H9 (cell line): ENCODE results near the gene MEGF8. TPM values are rescaled to one million over a fixed set of nuclear protein-coding genes. Genes with fewer than 3 reads are reported as not detected.

ENCODE experiments used
- DNase-seq: peaks from one replicate; pipeline ENCODE4 v3.0.0-alpha.2; 2017
- H2AFZ ChIP-seq: one replicate; pipeline ENCODE4 v1.6.1; 2013; ENCODE audit warnings: mild to moderate bottlenecking, low read length, control low read depth, moderate library complexity
- H2AK5ac ChIP-seq: 2 replicates; pipeline ENCODE4 v1.6.1; 2013; ENCODE audit warnings: low read length, control low read depth, mixed read lengths; ENCODE audit not compliant: insufficient read length
- H2BK120ac ChIP-seq: one replicate; pipeline ENCODE4 v1.6.1; 2013; ENCODE audit warnings: low read depth, mild to moderate bottlenecking, low read length, control low read depth, inconsistent platforms; ENCODE audit not compliant: poor library complexity, severe bottlenecking
- H2BK12ac ChIP-seq: 2 replicates; pipeline ENCODE4 v1.6.1; 2013; ENCODE audit warnings: low read length, control low read depth, mixed read lengths, low read depth; ENCODE audit not compliant: insufficient read length
- H2BK15ac ChIP-seq: 2 replicates; pipeline ENCODE4 v1.6.1; 2013; ENCODE audit warnings: low read depth, low read length, control low read depth
- H2BK20ac ChIP-seq: one replicate; pipeline ENCODE4 v1.6.1; 2013; ENCODE audit warnings: low read depth, mild to moderate bottlenecking, low read length, control low read depth, inconsistent platforms; ENCODE audit not compliant: poor library complexity, severe bottlenecking
- H2BK5ac ChIP-seq: 2 replicates; pipeline ENCODE4 v1.6.1; 2013; ENCODE audit warnings: low read length, control low read depth, mixed read lengths; ENCODE audit not compliant: insufficient read length
- H3K14ac ChIP-seq: 2 replicates; pipeline ENCODE4 v1.6.1; 2013; ENCODE audit warnings: low read length, control low read depth; ENCODE audit not compliant: insufficient read depth
- H3K18ac ChIP-seq: 2 replicates; pipeline ENCODE4 v1.6.1; 2013; ENCODE audit warnings: low read depth, mild to moderate bottlenecking, mixed read lengths, low read length, control low read depth; ENCODE audit not compliant: insufficient read length
- H3K23ac ChIP-seq: 2 replicates; pipeline ENCODE4 v1.6.1; 2013; ENCODE audit warnings: low read length, control low read depth, mixed read lengths, low read depth; ENCODE audit not compliant: insufficient read length
- H3K23me2 ChIP-seq: 2 replicates; pipeline ENCODE4 v1.6.1; 2013; ENCODE audit warnings: low read depth, mild to moderate bottlenecking, mixed read lengths, low read length, control low read depth; ENCODE audit not compliant: insufficient read length, poor library complexity, severe bottlenecking
- H3K27ac ChIP-seq: 2 replicates; pipeline ENCODE4 v1.5.1; 2013; ENCODE audit warnings: low read length, control low read depth, mixed read lengths, low read depth; ENCODE audit not compliant: insufficient read length
- H3K27me3 ChIP-seq: 2 replicates; pipeline ENCODE4 v1.6.1; 2013; ENCODE audit warnings: low read length, control low read depth, inconsistent platforms; ENCODE audit not compliant: insufficient read depth
- H3K4ac ChIP-seq: 2 replicates; pipeline ENCODE4 v1.6.1; 2013; ENCODE audit warnings: low read depth, mild to moderate bottlenecking, control low read depth, inconsistent platforms, low read length, moderate library complexity
- H3K4me1 ChIP-seq: 2 replicates; pipeline ENCODE4 v1.6.1; 2013; ENCODE audit warnings: low read length, control low read depth, inconsistent platforms; ENCODE audit not compliant: insufficient read depth
- H3K4me2 ChIP-seq: 2 replicates; pipeline ENCODE4 v1.6.1; 2013; ENCODE audit warnings: low read length, control low read depth, mixed read lengths; ENCODE audit not compliant: insufficient read length, insufficient read depth
- H3K56ac ChIP-seq: 2 replicates; pipeline ENCODE4 v1.6.1; 2013; ENCODE audit warnings: low read depth, mild to moderate bottlenecking, mixed read lengths, low read length, control low read depth; ENCODE audit not compliant: insufficient read length
- H3K79me1 ChIP-seq: 2 replicates; pipeline ENCODE4 v1.6.1; 2013; ENCODE audit warnings: low read depth, mild to moderate bottlenecking, moderate library complexity, low read length, control low read depth, inconsistent platforms; ENCODE audit not compliant: insufficient read depth, poor library complexity, severe bottlenecking
- H3K79me2 ChIP-seq: 2 replicates; pipeline ENCODE4 v1.6.1; 2013; ENCODE audit warnings: low read length, control low read depth, inconsistent platforms; ENCODE audit not compliant: insufficient read depth
- H3K9ac ChIP-seq: 2 replicates; pipeline ENCODE4 v1.6.1; 2013; ENCODE audit warnings: low read length, control low read depth, mixed read lengths; ENCODE audit not compliant: insufficient read length; ENCODE audit errors: extremely low read depth
- H3K9me3 ChIP-seq: one replicate; pipeline ENCODE4 v1.6.1; 2013; ENCODE audit warnings: low read depth, low read length, inconsistent platforms; ENCODE audit not compliant: control insufficient read depth
- H3T11ph ChIP-seq: one replicate; pipeline ENCODE4 v1.6.1; 2013; ENCODE audit warnings: mild to moderate bottlenecking, low read length, control low read depth, inconsistent platforms
- H4K20me1 ChIP-seq: one replicate; pipeline ENCODE4 v1.6.1; 2013; ENCODE audit not compliant: control insufficient read depth, insufficient read length, insufficient read depth
- H4K5ac ChIP-seq: 2 replicates; pipeline ENCODE4 v1.6.1; 2013; ENCODE audit warnings: low read depth, mild to moderate bottlenecking, mixed read lengths, low read length, control low read depth; ENCODE audit not compliant: insufficient read length
- H4K8ac ChIP-seq: replicated peaks from 2 replicates; pipeline ENCODE4 v1.6.1; 2013; ENCODE audit warnings: low read length, control low read depth, mixed read lengths, low read depth; ENCODE audit not compliant: insufficient read length
- H4K91ac ChIP-seq: 2 replicates; pipeline ENCODE4 v1.6.1; 2013; ENCODE audit warnings: low read depth, mild to moderate bottlenecking, moderate library complexity, mixed read lengths, low read length, control low read depth; ENCODE audit not compliant: insufficient read length
- H3K27ac Mint-ChIP-seq, 3 experiments: 2 replicates in 2 of 3; 3 replicates in 1 of 3; pipeline ENCODE4 v1.8.0; 2020 to 2021; ENCODE audit warnings: mixed read lengths in 3 of 3, mild to moderate bottlenecking in 1 of 3, moderate library complexity in 1 of 3
- H3K27me3 Mint-ChIP-seq: 2 replicates; pipeline ENCODE4 v1.8.0; 2021; ENCODE audit warnings: low read depth, mild to moderate bottlenecking, moderate library complexity, mixed read lengths
- H3K36me3 Mint-ChIP-seq, 3 experiments: 2 replicates in 2 of 3; 3 replicates in 1 of 3; pipeline ENCODE4 v1.8.0; 2020 to 2021; ENCODE audit warnings: low read depth in 3 of 3, mixed read lengths in 3 of 3; ENCODE audit not compliant: insufficient read depth in 1 of 3
- H3K4me1 Mint-ChIP-seq, 2 experiments: 2 replicates each; pipeline ENCODE4 v1.8.0; 2020; ENCODE audit warnings: mixed read lengths in 2 of 2
- H3K4me3 Mint-ChIP-seq, 2 experiments: 2 replicates in 1 of 2; 3 replicates in 1 of 2; pipeline ENCODE4 v1.8.0; 2020 to 2021; ENCODE audit warnings: mild to moderate bottlenecking in 2 of 2, mixed read lengths in 2 of 2, moderate library complexity in 1 of 2
- H3K9me3 Mint-ChIP-seq, 2 experiments: 2 replicates in 1 of 2; 3 replicates in 1 of 2; pipeline ENCODE4 v1.8.0; 2020; ENCODE audit warnings: mild to moderate bottlenecking in 2 of 2, mixed read lengths in 2 of 2, moderate library complexity in 1 of 2
- WGBS: extraction: QIAGEN DNeasy Blood & Tissue Kit; methylation state at CpG from one replicate; pipeline ENCODE4 v1.1.7; 2013; ENCODE audit warnings: missing lambda C conversion rate, low lambda C conversion rate, mixed read lengths; ENCODE audit not compliant: insufficient read length; ENCODE audit errors: extremely low coverage; 5-methylcytosine and 5-hydroxymethylcytosine counted together
- total RNA-seq: library from RNA; stranded (reverse); gene quantifications from 2 replicates; pipeline ENCODE4 v1.2.1, GENCODE V29; 2021
- TF ChIP-seq, protein P1 (sequence below): fragments of 200-600 bp; sonication (generic); conservative IDR thresholded peaks from 3 replicates; pipeline ENCODE4 v1.8.0; 2021; ENCODE audit warnings: antibody characterized with exemption, mild to moderate bottlenecking

The MEGF8 gene
- total RNA-seq, 1 experiment from 2014 or later = 28.4 TPM

DNA sequence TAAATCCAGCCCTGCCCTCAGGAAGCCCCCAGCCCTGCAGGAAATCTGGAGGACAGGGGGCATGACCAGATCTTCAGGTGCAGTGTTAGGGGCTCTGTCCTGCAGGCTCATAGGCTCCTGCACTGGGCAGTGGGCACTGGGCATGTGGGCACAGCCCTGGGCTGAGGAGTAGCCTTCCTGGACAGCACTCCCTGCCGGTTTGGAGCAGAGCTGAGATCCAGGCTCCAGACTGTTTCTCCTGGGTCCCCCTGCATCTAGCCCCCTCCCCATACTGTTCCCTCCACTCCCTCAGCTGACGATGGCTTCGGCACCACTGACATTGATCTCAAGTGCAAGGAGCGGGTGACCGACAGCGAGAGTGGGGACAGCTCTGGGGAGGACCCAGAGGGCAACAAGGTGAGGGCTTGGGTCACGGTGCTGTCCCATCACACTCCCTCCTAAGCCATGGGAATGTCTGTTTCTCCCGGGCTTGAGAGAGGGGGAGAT lies 35.8 kb upstream of the MEGF8 start:
- DNase-seq = no peak
- H3K18ac ChIP-seq = no peak overlapping the region
- no peak overlapping the region for H3K9ac ChIP-seq
- H3K27ac ChIP-seq = no peak overlapping the region
- H3K9me3 Mint-ChIP-seq = no peaks in the 10 kb centered on the region
- H2BK20ac ChIP-seq = no peak overlapping the region
- no peak overlapping the region for H2BK12ac ChIP-seq
- H3K27me3 Mint-ChIP-seq = no peaks in the 10 kb centered on the region; the same call in 1 of the 2 replicates
- no peaks in the 10 kb centered on the region for H3K9me3 ChIP-seq
- H4K91ac ChIP-seq = no peak overlapping the region
- no peak overlapping the region for H2AFZ ChIP-seq
- no peak overlapping the region for H2BK5ac ChIP-seq
- no peak overlapping the region for H2BK120ac ChIP-seq
- peaks cover 3% of the 10 kb centered on the region; the same call in 1 of the 2 replicates for H3K79me2 ChIP-seq
- H3K23me2 ChIP-seq = peaks cover 6% of the 10 kb centered on the region
- peak overlapping the region in 1 of 3 experiments; percentile 10; a peak in 1 of 7 replicates for H3K27ac Mint-ChIP-seq
- H3K4me2 ChIP-seq = no peak overlapping the region
- H3K4me1 Mint-ChIP-seq = peaks cover 14 to 46% of the 10 kb centered on the region in 2 experiments
- H3K4me1 ChIP-seq = no peaks in the 10 kb centered on the region
- H3K56ac ChIP-seq = no peak overlapping the region
- H4K5ac ChIP-seq = no peak overlapping the region
- no peak overlapping the region for H2AK5ac ChIP-seq
- H3K4ac ChIP-seq = no peak overlapping the region
- WGBS = no CpG with 5 or more reads among the region's 8 CpGs
- no peak overlapping the region for H4K8ac ChIP-seq
- TF ChIP-seq, protein P1, sequence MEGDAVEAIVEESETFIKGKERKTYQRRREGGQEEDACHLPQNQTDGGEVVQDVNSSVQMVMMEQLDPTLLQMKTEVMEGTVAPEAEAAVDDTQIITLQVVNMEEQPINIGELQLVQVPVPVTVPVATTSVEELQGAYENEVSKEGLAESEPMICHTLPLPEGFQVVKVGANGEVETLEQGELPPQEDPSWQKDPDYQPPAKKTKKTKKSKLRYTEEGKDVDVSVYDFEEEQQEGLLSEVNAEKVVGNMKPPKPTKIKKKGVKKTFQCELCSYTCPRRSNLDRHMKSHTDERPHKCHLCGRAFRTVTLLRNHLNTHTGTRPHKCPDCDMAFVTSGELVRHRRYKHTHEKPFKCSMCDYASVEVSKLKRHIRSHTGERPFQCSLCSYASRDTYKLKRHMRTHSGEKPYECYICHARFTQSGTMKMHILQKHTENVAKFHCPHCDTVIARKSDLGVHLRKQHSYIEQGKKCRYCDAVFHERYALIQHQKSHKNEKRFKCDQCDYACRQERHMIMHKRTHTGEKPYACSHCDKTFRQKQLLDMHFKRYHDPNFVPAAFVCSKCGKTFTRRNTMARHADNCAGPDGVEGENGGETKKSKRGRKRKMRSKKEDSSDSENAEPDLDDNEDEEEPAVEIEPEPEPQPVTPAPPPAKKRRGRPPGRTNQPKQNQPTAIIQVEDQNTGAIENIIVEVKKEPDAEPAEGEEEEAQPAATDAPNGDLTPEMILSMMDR = no peak
- peaks cover 11% of the 10 kb centered on the region for H3K79me1 ChIP-seq
- H3T11ph ChIP-seq = no peak overlapping the region
- peaks cover 22 to 67% (median 60%) of the 10 kb centered on the region in 3 experiments for H3K36me3 Mint-ChIP-seq
- no peak overlapping the region for H3K14ac ChIP-seq
- H4K20me1 ChIP-seq = no peaks in the 10 kb centered on the region
- H2BK15ac ChIP-seq = no peak overlapping the region
- no peak overlapping the region for H3K4me3 Mint-ChIP-seq
- no peaks in the 10 kb centered on the region for H3K27me3 ChIP-seq
- no peak overlapping the region for H3K23ac ChIP-seq
